Stimulated activated CD8-positive, alpha-beta memory T cell treated with anti-CD3 and anti-CD28 coated beads, Interleukin-15, amount 100 ng/mL, for 4 hours (primary cell): ENCODE data around the gene TNPO3.
"Not testable (repeated sequence)": the region's sequence is repeated elsewhere in the genome, so short reads cannot be mapped to it uniquely, and the experiment has no call there.

Source experiments
- DNase-seq, 2 donors: peaks; one replicate each; pipeline ENCODE4 v3.0.0-alpha.2; 2020; ENCODE audit warnings: low read depth in 2 of 2

TNPO3 gene

DNA sequence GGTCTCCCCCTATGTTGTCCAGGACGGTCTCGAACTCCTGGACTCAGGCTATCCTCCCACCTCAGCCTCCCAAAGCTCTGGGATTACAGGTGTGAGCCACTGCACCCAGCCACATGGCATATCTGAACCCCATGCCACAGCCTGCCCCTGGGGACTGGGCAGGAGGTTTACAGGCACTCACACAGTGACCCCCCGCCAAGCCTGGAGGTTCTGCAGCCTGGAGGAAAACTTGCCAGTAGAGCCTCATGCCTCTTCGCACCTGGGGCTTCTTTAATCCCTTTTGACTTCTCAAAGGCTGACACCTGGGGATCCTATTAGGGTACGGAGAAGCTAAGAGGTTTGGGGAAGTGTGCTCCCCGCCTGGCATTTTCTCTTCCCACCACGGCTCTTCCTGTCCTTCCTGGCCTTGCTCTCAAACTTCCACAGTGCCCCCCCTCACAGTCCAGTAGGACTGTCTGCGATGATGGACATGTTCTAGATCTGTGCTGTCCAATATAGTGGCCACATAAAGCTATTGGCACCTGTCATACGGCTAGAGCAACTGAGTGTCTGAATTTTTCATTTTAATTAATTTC lies 133.0 kb downstream of the TNPO3 start:
- no peak for DNase-seq

DNA sequence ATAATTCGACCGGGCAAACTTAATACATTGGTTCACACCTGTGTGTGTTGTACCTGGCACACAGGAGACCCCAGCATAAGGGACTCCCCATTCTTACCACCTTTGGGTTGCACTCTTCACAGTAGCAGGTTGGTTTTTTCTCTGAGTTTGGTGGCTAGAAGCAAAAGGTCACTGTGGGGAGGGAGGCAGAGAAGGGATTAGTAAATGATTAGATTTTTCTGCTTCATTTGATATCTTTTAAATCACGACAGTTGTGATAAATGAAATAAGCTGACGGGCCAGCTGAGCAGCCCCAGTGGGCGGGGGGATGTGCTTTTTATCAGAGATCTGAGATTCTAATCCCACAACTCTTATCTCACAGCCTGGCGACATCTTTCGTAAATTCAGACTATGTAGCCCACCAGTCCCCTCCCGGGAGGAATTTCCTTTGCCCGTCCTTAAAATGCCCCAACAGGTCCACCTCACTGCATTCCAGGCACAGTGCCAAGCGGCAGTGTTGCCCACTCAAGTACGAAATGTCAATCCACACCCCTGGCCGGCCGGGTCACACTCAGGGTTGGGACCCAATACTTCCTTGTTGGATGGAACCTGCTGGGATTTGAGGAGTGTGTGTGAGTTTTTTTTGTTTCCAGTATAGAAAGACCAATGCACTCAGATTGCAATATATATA lies 133.9 kb downstream of the TNPO3 start:
- DNase-seq, result no peak

DNA sequence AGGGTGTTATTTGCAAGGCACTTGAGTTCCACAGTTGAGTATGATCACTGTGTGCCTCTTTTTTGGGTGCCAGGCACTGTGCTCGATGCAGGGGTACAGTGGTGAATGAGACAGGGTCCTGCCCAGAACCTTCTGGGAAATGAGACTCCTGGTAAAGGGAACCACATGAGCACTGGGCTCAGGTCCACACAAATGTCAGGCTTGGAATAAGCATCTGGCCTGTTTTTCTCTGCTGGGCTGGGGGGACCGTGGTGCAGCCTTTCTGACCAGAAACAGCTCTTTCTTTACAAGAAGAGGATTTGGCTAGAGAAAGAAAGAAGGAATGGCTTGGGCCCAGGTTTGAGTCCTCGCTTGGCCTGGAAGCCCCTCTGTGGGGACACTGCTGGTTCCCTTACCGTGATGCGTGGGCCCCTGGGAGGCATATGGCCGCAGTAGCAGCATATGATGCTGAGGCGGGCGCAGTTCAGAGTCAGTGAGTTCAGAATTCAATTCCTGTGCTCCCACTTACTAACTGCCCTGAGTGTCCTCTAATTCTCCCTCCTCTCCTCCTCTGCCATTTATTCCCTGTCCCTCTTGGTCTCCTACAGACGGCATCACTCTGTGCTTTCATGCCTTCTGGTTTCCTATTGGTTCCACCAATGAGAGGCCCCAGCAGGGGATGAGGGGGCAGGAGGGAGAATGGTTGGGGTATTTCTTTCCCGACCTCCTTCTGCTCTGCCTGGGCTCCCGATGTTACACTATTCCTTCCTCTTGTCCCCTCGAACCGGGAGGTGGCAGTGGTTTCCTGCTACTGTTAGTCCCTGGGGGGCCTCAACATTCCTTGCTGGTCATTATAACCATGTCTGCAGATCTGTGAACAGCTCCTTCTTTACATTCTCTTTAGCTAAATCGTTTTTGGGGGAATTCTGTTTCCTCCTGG lies 134.8 kb downstream of the TNPO3 start:
- no peak for DNase-seq

DNA sequence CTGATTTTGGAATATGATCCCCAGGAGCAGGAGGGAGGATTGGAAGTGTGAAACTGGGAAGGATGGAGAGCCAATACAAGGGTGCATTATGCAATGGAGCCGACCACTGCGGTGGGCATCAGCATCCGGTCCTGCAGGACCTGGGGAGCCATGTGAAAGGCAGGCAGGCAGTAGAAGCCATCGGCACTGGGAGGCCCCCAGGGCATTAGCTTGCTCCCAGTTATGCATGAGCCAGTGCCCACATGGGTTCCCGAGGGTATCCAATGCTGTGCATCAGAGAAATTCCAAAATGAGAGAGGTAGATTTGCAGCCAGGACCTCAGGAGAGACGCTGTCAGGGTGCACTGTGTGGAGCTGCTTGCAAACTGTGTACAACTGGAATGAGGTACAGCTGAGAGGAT lies 135.7 kb downstream of the TNPO3 start:
- DNase-seq, result no peak

DNA sequence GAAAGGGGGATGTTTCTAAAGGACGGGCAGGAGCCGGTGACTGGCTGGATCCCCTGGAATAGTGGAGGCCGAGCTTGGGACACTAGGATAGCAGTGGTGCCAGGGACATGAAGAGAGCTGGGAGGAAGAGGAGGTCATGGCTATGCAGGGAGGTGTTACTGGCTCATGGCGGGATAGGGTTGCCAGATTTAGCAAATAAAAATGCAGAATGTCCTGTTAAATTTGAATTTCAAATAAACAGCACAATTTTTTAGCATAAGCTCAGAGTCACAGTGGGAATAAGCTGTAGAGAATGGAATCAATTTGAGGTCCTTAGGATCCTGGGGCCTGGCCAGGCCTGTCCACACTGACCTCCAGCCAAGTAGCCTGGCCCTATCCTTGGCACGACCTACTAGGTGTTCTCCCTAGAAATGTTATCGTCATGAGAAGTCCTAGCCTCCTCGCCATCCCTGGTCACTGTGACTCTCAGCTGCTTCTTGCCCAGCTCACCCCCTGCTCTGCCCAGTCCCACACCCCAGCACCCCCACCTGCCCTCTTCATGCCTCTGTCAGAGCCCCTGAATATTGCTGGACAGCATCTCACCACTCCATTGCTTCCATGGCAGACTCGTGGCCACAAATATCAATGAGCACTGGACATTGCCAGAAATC lies 136.8 kb downstream of the TNPO3 start:
- DNase-seq, result no peak

DNA sequence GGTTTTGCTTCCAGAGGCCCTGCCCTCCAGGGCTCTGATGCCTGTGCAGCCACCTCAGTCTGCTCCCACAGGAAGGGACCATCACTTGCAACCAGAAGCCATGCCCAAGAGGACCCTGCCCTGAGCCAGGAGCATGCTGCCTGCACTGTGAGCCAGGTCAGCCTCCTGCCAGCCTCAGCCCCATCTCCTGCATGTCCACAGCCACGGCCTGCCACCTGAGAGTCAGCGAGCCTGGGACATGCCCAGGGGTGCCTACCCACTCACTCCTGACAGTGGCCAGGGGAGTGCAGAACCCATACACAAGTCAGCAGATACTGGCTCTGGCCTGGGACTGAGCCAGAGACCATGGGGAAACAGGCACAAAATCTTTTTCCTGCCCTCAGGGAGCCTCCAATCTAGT lies 137.8 kb downstream of the TNPO3 start:
- DNase-seq, result no peak

DNA sequence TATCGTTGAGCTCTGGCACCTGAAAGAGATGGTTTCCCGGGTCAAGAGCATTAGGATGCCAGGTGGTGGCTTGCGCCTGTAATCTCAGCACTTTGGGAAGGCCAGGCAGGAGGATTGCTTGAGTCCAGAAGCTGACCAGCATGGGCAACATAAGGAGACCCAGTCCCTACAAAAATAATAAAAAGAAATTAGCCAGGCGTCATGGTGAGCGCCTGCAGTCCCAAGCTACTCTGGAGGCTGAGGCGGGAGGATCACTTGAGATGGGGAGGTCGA lies 138.3 kb downstream of the TNPO3 start:
- DNase-seq, result no peak

DNA sequence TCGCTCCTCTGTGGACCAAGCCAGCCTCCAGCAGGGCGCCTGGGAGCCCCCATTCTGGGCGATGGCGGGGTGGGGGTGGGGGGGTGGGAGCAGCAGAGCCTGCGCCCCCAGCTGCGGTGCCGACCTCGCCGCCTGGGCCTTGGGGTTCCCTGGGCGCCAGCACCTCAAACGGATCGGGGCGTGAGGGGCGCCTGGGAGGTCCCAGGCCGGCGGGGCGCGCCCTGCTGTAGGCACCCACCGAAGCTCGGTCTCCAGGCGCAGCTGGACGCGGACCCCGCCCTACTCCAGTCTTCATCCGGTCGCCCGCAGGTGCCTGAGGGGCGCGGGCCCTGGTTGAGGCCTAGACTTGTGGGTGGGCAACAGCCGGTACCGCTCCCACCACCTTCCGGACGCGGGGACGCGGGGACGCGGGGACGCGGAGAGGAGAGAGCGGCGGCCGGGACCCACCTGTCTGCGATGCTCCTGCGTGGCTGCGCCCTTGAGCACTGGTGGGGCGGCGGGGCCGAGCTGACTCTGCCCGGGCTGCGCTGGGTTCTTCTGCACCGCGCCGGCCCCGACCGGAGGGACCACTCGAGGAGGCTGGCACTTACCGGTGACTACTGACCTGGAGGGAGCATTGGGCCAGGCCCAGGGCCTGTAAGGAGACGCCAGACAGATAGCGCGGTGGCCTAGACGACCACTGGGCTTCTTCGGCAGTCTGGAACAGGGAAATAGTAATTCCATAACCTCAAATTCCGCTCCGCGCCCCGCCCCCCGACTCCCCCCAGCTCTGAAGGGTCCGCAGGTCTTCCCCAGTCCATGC lies 138.9 kb downstream of the TNPO3 start:
- no peak for DNase-seq

DNA sequence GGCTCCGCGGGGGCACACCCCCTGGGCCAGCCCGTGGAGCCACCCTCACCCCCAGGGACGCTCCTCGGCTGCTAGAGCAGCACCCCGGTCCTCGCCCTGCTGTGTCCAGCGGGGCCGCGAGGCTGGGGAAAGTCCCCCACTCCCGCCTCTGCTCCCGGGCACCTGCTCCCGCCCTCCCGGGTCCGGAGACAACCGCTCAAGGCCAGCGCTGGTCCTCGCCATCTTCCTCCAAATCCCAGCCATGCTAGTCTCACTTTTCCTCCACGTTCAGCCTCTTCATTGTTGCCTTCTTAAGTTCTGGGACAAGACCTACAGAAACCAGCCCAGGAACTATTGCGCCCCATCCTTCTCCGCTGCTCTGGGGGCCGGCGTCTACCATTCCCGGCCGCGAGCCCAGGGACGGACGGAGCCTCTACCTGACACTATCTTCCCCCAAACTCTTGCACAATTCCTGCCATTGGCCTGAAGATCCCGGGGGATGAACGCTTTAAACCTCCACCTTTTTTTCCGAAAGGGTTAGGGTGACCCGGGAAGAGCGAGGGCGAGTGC lies 139.6 kb downstream of the TNPO3 start:
- no peak for DNase-seq

DNA sequence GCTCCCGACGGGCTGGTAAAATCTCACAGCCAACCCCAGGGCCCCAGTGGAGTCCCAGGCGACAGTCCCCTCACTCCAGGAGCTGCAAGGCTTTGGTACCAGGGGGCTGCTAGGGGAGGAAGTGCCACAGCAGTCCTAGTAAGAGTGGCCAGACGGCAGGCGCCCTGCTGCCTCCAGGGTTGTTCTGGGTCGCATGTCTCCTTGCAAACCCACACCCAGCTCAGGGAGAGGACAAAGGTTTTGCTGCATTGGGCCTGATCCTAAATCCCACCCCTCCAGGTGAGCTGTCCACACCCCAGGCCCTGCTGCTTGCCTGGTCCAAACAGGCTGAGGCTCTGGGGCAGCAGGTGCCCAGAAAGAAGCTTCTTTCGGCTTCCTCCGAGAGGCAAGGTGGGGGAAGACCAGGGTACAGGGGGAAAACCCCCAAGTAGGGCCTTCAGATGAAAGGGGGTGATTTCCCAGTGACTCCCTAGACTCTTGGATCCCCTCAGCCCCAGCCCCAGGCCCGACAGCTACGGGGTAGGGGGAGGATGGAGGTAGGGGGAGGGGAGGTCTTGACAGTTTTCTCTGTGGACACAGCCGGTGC lies 140.3 kb downstream of the TNPO3 start:
- no peak for DNase-seq

DNA sequence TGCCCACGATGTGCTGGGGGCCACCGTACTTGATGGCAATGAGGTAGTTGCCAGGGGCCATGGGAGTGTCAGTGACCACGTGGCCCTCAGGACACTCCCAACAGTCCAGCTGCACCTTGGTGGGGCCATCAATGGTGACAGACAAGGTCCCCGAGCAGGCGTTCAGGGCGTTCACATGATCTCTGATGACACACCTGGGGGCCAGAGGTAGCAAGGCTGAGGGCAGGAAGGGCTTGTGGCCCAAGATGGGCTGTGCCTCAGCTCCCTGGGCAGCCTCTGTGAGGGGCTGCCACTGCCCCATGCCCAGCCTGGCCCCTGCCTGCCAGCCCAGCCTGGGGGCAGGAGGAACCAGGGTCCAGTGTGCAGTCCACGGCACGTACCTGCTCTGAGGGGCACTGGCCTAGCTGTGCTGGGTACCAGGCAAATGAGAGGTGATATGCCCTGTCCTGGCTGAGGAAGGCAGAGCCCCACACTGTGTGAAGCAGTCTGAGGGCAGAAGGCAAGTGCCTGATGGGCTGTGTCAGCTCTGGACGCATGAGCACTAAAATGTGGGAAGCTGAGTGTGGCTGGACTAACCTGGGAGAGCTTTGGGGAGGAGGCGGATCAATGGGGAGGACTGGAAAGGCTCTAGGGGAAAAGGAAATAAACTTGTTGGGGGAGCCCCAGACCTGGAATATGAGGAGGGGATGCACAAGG lies 140.9 kb downstream of the TNPO3 start:
- no peak for DNase-seq

DNA sequence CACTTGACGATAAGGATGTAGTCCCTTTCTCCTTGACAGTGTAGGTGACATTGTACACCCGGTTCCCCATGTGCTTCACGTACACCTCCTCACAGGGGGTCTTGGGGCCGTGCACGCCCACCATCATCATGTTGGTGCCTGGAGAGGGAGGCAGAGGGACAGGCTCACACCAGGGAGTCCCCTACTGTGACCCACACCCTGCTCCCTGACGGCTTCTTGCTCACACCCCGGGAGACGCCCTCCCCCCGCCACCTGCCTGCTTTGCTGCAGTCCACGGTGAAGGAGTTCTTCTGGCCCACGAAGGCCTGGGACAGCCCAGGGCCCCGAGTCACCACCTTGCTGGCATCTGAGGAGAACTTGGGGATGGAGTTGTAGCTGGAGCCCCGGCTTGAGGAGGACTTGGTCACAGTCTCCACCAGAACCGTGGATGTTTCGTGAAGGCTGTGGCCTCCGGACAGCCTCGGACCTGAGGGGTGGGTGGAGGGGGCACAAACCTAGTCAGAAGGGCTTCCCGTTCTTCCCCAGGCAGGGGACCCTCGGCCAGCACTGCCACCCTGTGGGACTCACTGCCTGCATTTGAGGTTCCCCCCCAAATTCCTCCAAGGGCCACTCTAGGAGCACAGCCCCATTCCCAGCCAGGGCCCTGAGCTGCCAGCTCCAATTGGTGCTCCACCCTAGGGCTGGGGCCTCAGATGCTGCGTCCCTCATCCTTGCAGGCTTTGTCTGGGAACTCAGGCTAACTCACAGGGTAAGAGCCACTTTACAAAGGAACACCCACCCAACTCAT lies 142.0 kb downstream of the TNPO3 start:
- not testable (repeated sequence) for DNase-seq

DNA sequence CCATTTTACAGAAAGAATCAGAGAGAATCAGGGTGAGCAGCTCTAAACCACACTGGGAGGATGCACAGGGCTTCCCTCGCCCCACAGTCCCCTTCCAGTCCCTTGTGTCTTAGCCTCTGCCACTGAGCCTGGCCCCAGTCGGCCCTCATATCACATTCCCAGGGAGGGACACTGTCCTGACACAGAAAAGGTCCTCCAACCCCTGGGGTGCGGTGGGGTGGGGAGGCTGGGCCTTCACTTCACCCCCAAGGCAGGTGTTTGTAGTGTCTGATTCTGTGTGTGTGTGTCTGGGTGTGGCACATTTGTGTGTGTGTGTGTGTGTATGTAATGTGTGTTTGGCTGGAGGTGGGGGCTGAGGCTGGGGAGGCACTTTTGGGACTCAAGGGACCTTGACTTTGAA lies 142.6 kb downstream of the TNPO3 start:
- no peak for DNase-seq

DNA sequence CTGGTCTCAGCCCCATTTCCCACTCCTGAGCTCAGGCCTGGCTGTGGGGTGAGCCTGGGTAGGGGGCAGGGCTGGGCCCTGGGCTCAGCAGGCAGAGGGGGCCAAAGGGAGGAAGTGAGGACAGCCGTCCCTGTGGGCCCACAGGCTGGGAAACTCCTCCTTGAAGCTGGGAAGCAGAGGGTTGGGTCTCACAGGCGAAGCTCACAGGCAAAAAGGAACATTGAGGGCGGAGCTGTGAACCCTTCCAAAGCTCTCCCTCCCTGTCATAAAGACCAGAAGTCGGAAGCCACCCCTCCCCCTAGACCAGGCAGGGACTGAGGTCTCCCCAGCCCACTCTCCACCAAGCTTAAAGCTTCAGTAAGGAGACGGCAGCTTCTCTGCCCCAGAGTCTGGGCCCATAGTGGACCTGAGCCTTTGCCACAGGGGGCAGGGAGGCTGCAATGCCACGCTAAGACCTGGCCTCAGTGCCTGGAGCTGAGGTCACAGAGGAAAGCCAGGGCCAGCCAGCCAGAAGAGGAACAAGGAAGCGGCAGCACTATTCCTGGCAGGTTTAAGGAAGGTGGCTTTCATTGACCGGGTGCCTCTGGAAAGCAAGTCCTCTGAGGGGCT lies 143.4 kb downstream of the TNPO3 start:
- DNase-seq, result no peak

DNA sequence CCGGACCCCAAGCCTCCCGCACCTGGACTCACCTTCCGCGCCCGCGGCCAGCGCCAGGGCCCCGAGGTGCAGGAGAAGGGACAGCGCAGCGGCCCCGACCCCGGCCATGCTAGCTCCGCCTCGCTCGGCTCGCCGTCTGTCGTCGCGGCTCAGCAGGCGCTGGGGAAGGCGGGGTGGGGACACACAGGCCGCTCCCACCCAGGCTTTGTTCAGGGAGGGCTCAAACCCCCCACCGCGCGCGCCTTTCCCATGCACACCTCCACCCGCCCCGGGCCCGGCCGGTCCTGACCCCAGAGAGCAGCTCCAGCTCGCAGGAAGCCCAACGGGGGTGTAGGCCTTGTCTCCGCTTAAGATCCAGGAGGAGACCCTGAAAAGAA lies 144.4 kb downstream of the TNPO3 start, which contains the start of gene KCP:
KCP (minus strand) TSS at position 141 of the 377 bp plus-strand sequence; CDS start at position 108, 33 bp downstream.
- DNase-seq, result no peak

DNA sequence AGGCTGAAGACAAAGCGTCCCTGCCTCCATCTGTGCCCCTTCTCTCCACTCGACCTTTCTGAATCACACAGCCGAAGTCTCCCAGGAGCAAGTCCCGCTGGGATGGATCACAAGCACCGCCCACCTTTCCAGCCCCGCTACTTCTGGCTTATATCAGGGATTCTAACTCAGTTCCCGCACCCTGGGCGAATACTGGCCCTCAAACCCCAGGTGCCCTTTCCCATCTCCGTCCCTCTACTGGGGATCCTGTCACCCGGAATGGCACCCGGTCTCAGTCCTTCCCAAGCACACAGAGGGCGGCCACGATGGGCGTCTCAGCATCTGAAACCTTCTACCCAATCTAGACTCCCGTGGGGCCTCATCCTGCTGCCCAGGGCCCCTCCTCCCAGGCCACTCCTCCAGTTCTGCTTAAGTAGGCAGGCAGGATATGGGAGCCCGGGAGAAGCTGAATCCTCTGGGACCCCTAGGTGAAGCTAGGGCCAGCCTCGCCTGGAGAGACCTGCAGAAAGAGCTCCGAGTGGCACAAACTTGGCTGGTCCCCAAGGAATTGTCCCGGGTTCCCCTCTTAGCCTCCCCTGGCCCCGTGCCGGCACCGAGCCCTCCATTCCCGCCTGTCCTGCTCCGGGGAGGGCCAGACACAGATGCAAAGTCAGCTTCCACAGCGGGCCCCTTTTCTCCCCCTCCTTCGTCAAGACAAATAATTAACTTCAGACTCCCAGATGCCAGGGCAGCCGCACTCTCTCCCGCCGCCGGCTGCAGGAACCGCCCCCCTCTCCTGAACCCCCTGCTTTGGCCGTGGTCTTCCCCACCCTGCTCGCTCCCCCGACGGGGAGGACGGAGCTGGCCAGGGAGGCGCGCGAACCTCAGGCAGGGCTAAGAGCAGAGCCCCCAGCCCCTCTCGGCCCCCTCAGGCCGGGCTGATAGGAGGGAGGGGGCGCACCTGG lies 145.0 kb downstream of the TNPO3 start:
- no peak for DNase-seq

DNA sequence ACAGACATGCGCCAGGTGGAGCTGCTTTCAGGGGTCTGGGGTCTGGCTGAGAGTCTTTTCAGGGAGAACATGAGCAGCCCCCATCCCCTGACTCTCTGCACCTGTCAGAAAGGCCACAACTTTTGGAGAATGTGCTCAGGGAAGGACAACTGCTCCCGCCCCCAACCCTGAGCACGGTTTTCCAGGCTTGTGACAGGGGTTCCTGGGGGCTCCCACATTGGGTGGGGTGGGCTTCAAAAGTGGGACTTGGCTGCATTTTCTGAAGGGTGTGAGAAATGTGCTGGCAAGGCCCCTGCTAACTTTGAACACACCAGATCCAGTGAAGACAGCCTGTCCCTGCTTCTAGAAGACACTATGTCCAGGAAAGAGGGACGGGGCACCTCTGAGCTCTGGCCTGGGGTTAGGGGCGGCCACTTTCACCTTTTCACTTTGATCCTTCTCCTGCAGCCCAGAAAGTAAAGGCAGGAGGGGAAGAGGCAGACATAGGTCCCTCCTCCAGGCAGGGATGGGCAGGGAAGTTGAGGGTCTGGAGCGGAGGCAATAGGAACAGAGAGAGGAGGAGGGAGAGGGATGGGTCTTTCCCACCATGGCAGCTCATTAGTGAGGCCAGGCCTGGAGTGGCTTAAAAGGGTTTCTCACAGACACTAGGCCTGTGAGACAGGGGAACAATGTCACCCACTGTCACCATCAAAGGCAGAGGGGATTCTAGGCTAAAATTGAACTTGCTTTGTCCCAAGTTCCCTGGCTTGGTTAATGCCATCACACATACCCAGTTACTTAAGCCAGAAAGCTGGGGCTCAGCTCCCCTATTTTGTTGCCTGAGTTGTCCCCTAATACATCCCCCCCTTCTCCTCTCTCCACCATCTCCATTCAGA lies 145.9 kb downstream of the TNPO3 start:
- DNase-seq, result no peak
